ENCODE results near the gene DBP.

The DBP gene

DNA sequence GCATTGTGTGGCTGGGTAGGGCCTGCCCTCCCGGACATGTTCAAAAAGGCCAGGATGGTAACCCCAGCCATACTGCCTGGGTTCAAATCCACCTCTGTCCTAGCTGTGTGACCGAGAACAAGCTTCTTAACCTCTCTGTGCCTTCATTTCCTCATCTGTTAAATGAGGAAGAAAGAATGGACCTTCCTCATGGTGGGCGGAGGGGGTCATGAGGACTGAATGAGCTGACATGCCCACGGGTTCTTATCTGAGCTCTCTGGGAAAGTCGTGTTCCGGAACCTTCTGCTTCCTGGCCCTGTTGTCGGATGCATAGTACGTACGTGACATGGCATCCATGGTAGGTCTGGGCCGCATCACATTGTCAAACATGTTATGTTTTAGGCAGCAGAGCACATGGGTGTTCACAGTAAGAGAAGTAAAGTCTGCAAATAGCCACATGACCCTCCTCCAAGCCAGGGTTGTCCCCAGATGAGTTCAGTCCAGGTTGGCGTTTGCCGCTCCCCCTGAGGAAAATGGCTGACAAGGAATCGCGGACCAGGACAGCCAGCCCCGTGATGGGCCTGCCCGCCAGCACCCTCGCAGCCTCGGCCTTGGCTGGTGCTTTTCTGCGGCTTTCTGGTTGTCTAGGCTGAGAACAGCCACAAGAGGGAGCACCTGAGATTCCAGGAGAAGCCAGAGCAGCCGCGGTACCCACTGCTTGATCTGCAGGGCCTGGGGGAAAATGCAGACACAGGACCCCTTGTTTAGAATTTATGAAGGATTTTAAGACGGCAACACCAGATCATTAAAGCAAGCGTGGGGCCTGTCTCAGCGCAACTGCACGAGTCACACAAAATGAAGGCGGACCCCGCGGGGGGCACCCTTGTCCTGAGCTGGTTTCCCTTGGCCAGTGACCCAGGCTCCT, 38.0 kb upstream of the DBP start:
- TF ChIP-seq, protein P1, sequence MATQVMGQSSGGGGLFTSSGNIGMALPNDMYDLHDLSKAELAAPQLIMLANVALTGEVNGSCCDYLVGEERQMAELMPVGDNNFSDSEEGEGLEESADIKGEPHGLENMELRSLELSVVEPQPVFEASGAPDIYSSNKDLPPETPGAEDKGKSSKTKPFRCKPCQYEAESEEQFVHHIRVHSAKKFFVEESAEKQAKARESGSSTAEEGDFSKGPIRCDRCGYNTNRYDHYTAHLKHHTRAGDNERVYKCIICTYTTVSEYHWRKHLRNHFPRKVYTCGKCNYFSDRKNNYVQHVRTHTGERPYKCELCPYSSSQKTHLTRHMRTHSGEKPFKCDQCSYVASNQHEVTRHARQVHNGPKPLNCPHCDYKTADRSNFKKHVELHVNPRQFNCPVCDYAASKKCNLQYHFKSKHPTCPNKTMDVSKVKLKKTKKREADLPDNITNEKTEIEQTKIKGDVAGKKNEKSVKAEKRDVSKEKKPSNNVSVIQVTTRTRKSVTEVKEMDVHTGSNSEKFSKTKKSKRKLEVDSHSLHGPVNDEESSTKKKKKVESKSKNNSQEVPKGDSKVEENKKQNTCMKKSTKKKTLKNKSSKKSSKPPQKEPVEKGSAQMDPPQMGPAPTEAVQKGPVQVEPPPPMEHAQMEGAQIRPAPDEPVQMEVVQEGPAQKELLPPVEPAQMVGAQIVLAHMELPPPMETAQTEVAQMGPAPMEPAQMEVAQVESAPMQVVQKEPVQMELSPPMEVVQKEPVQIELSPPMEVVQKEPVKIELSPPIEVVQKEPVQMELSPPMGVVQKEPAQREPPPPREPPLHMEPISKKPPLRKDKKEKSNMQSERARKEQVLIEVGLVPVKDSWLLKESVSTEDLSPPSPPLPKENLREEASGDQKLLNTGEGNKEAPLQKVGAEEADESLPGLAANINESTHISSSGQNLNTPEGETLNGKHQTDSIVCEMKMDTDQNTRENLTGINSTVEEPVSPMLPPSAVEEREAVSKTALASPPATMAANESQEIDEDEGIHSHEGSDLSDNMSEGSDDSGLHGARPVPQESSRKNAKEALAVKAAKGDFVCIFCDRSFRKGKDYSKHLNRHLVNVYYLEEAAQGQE (IDR thresholded peaks at IDR 0.05; ENCODE audit: insufficient read depth in 1 of 2, low read depth in 2 of 2, low read length in 2 of 2): no peak
- TF ChIP-seq SIN3A (IDR thresholded peaks at IDR 0.05; ENCODE audit: borderline replicate concordance, insufficient read depth, low read length) (no peak), FOXP2 (optimal IDR thresholded peaks at IDR 0.05; ENCODE audit: borderline replicate concordance, extremely low read depth, extremely low read length, insufficient read depth) (no peak), POLR2AphosphoS5 (IDR thresholded peaks at IDR 0.05; ENCODE audit: low read depth, low read length) (0 out of 2 replicates have a peak, but pooled peaks have one; percentile 23), TAF1 (IDR thresholded peaks at IDR 0.05; ENCODE audit: borderline replicate concordance, insufficient read depth, low read length) (no peak)

DNA sequence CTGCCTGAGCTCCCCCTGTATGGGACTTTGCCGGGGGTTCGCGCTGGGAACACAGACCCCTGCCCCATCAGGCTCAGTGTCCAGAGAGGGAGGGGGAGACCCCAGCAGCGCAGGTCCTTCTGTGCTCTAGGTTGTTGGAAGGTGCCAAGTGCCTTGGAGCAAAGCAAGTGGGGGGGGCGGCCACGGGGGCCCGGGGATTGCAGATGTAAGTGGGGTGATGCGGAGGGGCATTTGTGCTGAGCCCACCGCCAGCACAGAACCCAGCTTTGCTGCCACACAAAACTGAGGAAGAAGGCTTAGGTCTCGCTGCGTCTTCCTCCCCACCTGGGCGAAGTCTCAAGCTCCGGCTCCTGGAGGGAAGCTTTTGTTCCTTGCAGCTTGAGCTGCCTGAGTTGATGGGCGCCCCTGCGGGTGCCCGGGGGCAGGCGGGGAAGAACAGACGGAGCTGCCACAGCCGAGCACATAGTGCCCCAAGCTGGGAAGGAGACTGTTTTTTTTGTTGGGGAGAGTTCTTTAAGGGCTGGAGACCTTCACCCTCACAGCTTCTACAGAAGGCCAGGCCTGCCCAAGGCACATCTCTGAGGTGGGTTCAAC, 37.1 kb upstream of the DBP start:
- no peak for TF ChIP-seq SIN3A (IDR thresholded peaks at IDR 0.05; ENCODE audit: borderline replicate concordance, insufficient read depth, low read length)
- no peak for TF ChIP-seq POLR2AphosphoS5 (IDR thresholded peaks at IDR 0.05; ENCODE audit: low read depth, low read length)
- TF ChIP-seq TAF1 (IDR thresholded peaks at IDR 0.05; ENCODE audit: borderline replicate concordance, insufficient read depth, low read length): no peak
- TF ChIP-seq, protein P1 (IDR thresholded peaks at IDR 0.05; ENCODE audit: insufficient read depth in 1 of 2, low read depth in 2 of 2, low read length in 2 of 2): no peak
- no peak for TF ChIP-seq FOXP2 (optimal IDR thresholded peaks at IDR 0.05; ENCODE audit: borderline replicate concordance, extremely low read depth, extremely low read length, insufficient read depth)

GRCh38 chr19:48673436-48674100, 36.4 kb upstream of the DBP start:
- TF ChIP-seq TAF1 (IDR thresholded peaks at IDR 0.05; ENCODE audit: borderline replicate concordance, insufficient read depth, low read length) (no peak), POLR2AphosphoS5 (IDR thresholded peaks at IDR 0.05; ENCODE audit: low read depth, low read length) (no peak), FOXP2 (optimal IDR thresholded peaks at IDR 0.05; ENCODE audit: borderline replicate concordance, extremely low read depth, extremely low read length, insufficient read depth) (no peak), SIN3A (IDR thresholded peaks at IDR 0.05; ENCODE audit: borderline replicate concordance, insufficient read depth, low read length) (no peak)
- TF ChIP-seq, protein P1 (IDR thresholded peaks at IDR 0.05; ENCODE audit: insufficient read depth in 1 of 2, low read depth in 2 of 2, low read length in 2 of 2): no peak

DNA sequence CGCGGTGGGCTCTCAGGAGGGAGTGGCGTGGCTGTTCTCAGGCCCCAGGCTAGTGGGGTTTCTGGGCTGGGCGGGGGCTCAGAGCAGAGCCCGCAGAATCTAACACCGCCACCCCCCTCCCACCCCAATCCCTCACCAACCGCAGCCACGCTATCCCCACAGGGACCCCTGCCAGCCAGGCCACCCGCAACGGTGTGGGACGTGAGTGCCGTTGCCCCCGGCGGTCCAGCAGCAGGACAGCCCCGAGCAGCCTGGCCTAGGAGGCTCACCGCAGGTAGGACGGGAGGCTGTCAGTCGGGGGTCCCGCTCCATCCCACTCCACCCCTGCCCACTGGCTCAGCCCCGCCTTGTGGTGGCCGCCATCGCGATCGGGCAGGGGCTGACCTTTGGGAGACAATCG, 35.8 kb upstream of the DBP start, which contains the start of gene NTN5:
NTN5 (minus strand) TSS at position 24 of the 400 bp plus-strand sequence. CDS start 2,031 bp downstream, outside the sequence.
- no peak for TF ChIP-seq SIN3A (IDR thresholded peaks at IDR 0.05; ENCODE audit: borderline replicate concordance, insufficient read depth, low read length)
- TF ChIP-seq TAF1 (IDR thresholded peaks at IDR 0.05; ENCODE audit: borderline replicate concordance, insufficient read depth, low read length): no peak
- TF ChIP-seq FOXP2 (optimal IDR thresholded peaks at IDR 0.05; ENCODE audit: borderline replicate concordance, extremely low read depth, extremely low read length, insufficient read depth): no peak
- TF ChIP-seq, protein P1 (IDR thresholded peaks at IDR 0.05; ENCODE audit: insufficient read depth in 1 of 2, low read depth in 2 of 2, low read length in 2 of 2): no peak
- no peak for TF ChIP-seq POLR2AphosphoS5 (IDR thresholded peaks at IDR 0.05; ENCODE audit: low read depth, low read length)
